ENCODE results near the gene DNAJC25. TPM values are rescaled to one million over a fixed set of nuclear protein-coding genes. Genes with fewer than 3 reads are reported as not detected.
A peak's percentile ranks its signal among the peaks of the same experiment; 100 is the strongest.

DNAJC25 gene
- total and polyA plus RNA-seq, 2 of the 13 experiments (the other 11 are each of a cell fraction or from before 2014, with no cell fraction given) = 5.7 to 10.2 TPM

DNA sequence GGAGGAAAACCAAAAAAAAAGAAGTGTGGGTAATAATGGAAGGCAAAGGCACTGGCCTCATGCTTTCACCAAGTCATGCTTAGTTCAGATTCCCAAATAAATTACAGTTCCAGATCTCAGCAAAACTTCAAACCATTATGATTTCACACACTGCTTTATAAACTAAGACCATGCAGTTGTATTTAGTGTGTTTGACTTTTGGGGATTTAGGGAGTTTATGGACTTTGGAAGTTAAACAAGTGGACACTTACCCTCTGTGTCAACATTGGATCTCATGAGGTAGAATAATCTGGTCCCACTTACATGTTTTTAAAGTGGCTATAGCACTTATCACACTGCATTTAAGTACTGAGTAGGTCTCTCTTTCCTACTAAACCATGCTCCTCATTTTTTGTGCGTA, 3.7 kb downstream of the DNAJC25 start (continued):
- TF ChIP-seq HOMEZ (CRISPR knock-in tag; IDR thresholded peaks at IDR 0.05; ENCODE audit: low read depth) (0 out of 2 replicates have a peak, but pooled peaks have one; percentile 22), GZF1 (CRISPR knock-in tag; IDR thresholded peaks at IDR 0.05) (no peak), ZNF205 (CRISPR knock-in tag; IDR thresholded peaks at IDR 0.05) (peak; percentile 53; the same call in 1 of the 2 replicates), THRA (CRISPR knock-in tag; IDR thresholded peaks at IDR 0.05; ENCODE audit: borderline replicate concordance) (peak; percentile 32; the same call in 1 of the 2 replicates), MED13 (CRISPR knock-in tag; IDR thresholded peaks at IDR 0.05) (no peak), ZNF883 (CRISPR knock-in tag; IDR thresholded peaks at IDR 0.05; ENCODE audit: not compliant biosample characterization) (no peak), AHDC1 (CRISPR knock-in tag; IDR thresholded peaks at IDR 0.05; ENCODE audit: borderline replicate concordance) (peak; percentile 80; the same call in 1 of the 2 replicates), ZNF33B (CRISPR knock-in tag; IDR thresholded peaks at IDR 0.05) (no peak), HDAC1 (CRISPR knock-in tag; IDR thresholded peaks at IDR 0.05) (peak; percentile 64), ARID5B (CRISPR knock-in tag; IDR thresholded peaks at IDR 0.05) (peak; percentile 86), SOX5 (CRISPR knock-in tag; IDR thresholded peaks at IDR 0.05; ENCODE audit: borderline replicate concordance) (peak; percentile 46; the same call in 1 of the 2 replicates), YEATS4 (CRISPR knock-in tag; IDR thresholded peaks at IDR 0.05; ENCODE audit: borderline replicate concordance) (peak; percentile 35; the same call in 1 of the 2 replicates), THAP11 (CRISPR knock-in tag; IDR thresholded peaks at IDR 0.05) (0 out of 2 replicates have a peak, but pooled peaks have one; percentile 35), PHF21A (CRISPR knock-in tag; IDR thresholded peaks at IDR 0.05) (peak; percentile 74), FOXA1 (IDR thresholded peaks at IDR 0.05) (peak; percentile 79), FOXA1 (CRISPR knock-in tag; IDR thresholded peaks at IDR 0.05) (peak; percentile 91), FOXJ3 (CRISPR knock-in tag; IDR thresholded peaks at IDR 0.05; ENCODE audit: borderline replicate concordance) (peak; percentile 55; the same call in 1 of the 2 replicates), CREM (IDR thresholded peaks at IDR 0.05) (peak; percentile 43; the same call in 1 of the 2 replicates), CREM (CRISPR knock-in tag; IDR thresholded peaks at IDR 0.05) (no peak)

All from HepG2 (cell line).